ENCODE measurements around the gene NT5DC2.

Gene NT5DC2

GRCh38 chr3:52524258-52524751 lies 9.4 kb downstream of the NT5DC2 start:
- no peak overlapping the region for H3K4me3 ChIP-seq (ENCODE audit: low read depth, low read length)
- peak; percentile 50 for DNase-seq (ENCODE audit: low read depth)
- TF ChIP-seq MYC (IDR thresholded peaks at IDR 0.05; ENCODE audit: low read depth, low read length) (no peak), POLR2A (IDR thresholded peaks at IDR 0.05; ENCODE audit: extremely low read depth, insufficient read length) (peak; percentile 15)

DNA sequence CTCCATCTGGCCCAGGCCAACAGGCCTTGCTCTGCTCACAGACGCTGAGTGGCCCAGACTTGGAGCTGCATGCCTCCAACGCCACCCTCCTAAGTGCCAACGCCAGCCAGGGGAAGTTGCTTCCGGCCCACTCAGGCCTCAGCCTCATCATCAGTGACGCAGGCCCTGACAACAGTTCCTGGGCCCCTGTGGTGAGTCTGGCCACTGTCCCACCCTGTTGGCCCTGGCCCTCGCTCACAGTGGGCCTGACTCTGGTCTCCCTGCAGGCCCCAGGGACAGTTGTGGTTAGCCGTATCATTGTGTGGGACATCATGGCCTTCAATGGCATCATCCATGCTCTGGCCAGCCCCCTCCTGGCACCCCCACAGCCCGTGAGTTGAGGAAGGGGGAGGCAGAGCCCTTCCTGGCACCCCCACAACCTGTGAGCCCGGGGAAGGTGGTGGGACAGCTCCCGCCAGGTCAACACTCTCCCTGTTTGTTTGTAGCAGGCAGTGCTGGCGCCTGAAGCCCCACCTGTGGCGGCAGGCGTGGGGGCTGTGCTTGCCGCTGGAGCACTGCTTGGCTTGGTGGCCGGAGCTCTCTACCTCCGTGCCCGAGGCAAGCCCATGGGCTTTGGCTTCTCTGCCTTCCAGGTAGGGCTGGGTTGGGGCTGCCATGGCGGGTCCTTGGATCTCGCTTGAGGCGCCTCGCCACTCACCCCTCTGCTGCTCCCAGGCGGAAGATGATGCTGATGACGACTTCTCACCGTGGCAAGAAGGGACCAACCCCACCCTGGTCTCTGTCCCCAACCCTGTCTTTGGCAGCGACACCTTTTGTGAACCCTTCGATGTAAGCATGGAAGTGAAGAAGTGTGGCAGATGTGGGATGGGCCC lies 10.0 kb downstream of the NT5DC2 start:
- TF ChIP-seq MYC (IDR thresholded peaks at IDR 0.05; ENCODE audit: low read depth, low read length): no peak
- TF ChIP-seq POLR2A (IDR thresholded peaks at IDR 0.05; ENCODE audit: extremely low read depth, insufficient read length): no peak
- no peak for TF ChIP-seq CTCF (IDR thresholded peaks at IDR 0.05; ENCODE audit: low read depth, low read length)
- TF ChIP-seq MAX (IDR thresholded peaks at IDR 0.05; ENCODE audit: low read depth, low read length): no peak
- DNase-seq (ENCODE audit: low read depth): peak; percentile 48
- no peak overlapping the region for H3K4me3 ChIP-seq (ENCODE audit: low read depth, low read length)

GRCh38 chr3:52522651-52523251 lies 10.9 kb downstream of the NT5DC2 start:
- H3K4me3 ChIP-seq (ENCODE audit: low read depth, low read length): no peak overlapping the region
- TF ChIP-seq MAX (IDR thresholded peaks at IDR 0.05; ENCODE audit: low read depth, low read length) (no peak), CTCF (IDR thresholded peaks at IDR 0.05; ENCODE audit: low read depth, low read length) (no peak), MYC (IDR thresholded peaks at IDR 0.05; ENCODE audit: low read depth, low read length) (no peak), POLR2A (IDR thresholded peaks at IDR 0.05; ENCODE audit: extremely low read depth, insufficient read length) (no peak)
- no peak for DNase-seq (ENCODE audit: low read depth)

GRCh38 chr3:52521881-52522650 lies 11.6 kb downstream of the NT5DC2 start:
- no peak overlapping the region for H3K4me3 ChIP-seq (ENCODE audit: low read depth, low read length)
- DNase-seq (ENCODE audit: low read depth): no peak
- TF ChIP-seq MAX (IDR thresholded peaks at IDR 0.05; ENCODE audit: low read depth, low read length): no peak

GRCh38 chr3:52521488-52521824 lies 12.2 kb downstream of the NT5DC2 start:
- no peak for DNase-seq (ENCODE audit: low read depth)
- H3K4me3 ChIP-seq (ENCODE audit: low read depth, low read length): no peak overlapping the region
- TF ChIP-seq MYC (IDR thresholded peaks at IDR 0.05; ENCODE audit: low read depth, low read length) (no peak), CTCF (IDR thresholded peaks at IDR 0.05; ENCODE audit: low read depth, low read length) (no peak), POLR2A (IDR thresholded peaks at IDR 0.05; ENCODE audit: extremely low read depth, insufficient read length) (no peak), MAX (IDR thresholded peaks at IDR 0.05; ENCODE audit: low read depth, low read length) (no peak)

DNA sequence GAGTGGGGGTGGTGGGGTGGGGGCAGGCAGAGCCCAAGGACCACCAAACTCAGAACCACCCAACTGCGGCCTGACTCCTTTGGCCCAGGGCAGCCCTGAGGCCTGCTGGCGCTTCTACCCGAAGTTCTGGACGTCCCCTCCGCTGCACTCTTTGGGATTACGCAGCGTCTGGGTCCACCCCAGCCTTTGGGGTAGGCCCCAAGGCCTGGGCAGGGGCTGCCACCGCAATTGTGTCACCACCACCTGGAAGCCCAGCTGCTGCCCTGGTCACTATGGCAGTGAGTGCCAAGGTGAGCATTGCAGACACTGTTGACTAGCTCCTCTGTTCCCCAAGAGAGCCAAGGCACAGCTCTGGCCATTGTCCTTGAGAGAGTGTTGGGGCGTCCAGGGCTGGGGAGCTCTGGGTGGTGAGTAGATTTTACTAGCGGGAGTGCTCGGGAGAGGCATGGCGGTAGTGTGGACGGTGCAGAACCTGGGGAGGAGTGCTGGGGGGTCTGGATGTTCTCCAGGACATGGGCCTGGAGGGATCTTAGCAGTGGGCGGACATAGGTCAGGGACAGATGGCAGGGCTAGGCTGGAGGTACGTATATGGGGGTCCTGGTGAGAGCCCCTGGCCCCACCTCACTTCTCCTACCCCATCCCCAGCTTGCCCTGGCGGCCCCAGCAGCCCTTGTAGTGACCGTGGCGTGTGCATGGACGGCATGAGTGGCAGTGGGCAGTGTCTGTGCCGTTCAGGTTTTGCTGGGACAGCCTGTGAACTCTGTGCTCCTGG lies 12.8 kb downstream of the NT5DC2 start:
- no peak overlapping the region for H3K4me3 ChIP-seq (ENCODE audit: low read depth, low read length)
- no peak for TF ChIP-seq CTCF (IDR thresholded peaks at IDR 0.05; ENCODE audit: low read depth, low read length)
- TF ChIP-seq MAX (IDR thresholded peaks at IDR 0.05; ENCODE audit: low read depth, low read length): no peak
- TF ChIP-seq POLR2A (IDR thresholded peaks at IDR 0.05; ENCODE audit: extremely low read depth, insufficient read length): no peak
- no peak for TF ChIP-seq MYC (IDR thresholded peaks at IDR 0.05; ENCODE audit: low read depth, low read length)
- no peak for DNase-seq (ENCODE audit: low read depth)
